GM18517 (cell line): ENCODE measurements around the gene ABHD2.
A peak's percentile ranks its signal among the peaks of the same experiment; 100 is the strongest.
"Not testable (repeated sequence)": the region's sequence is repeated elsewhere in the genome, so short reads cannot be mapped to it uniquely, and the experiment has no call there.

Experiments used
- ATAC-seq: cut with Tn5 transposase; IDR thresholded peaks from one replicate; pipeline ENCODE4 v1.9.1; 2021; ENCODE audit warnings: mild to moderate bottlenecking, moderate library complexity; ENCODE audit not compliant: unreplicated experiment

Gene ABHD2

GRCh38 chr15:89074402-89075012, 13.7 kb upstream of the ABHD2 start:
- no peak for ATAC-seq

GRCh38 chr15:89075101-89075640, 13.1 kb upstream of the ABHD2 start:
- no peak for ATAC-seq

- no peak for ATAC-seq
Measured at GRCh38 chr15:89075846-89076245, 12.4 kb upstream of the ABHD2 start.

- ATAC-seq, result no peak
Measured at GRCh38 chr15:89077750-89078149, 10.5 kb upstream of the ABHD2 start.

GRCh38 chr15:89078851-89079810, 9.1 kb upstream of the ABHD2 start:
- ATAC-seq, result no peak

GRCh38 chr15:89081878-89082277, 6.4 kb upstream of the ABHD2 start:
- no peak for ATAC-seq

- ATAC-seq, result no peak
Measured at GRCh38 chr15:89083246-89083645, 5.0 kb upstream of the ABHD2 start.

- ATAC-seq, result no peak
Measured at GRCh38 chr15:89085289-89085926, 2.8 kb upstream of the ABHD2 start.

GRCh38 chr15:89085933-89086332, 2.3 kb upstream of the ABHD2 start:
- ATAC-seq, result not testable (repeated sequence)

- not testable (repeated sequence) for ATAC-seq
Measured at GRCh38 chr15:89086390-89086789, 1.9 kb upstream of the ABHD2 start.

GRCh38 chr15:89087161-89087829, 961 bp upstream of the ABHD2 start:
- no peak for ATAC-seq

- ATAC-seq, result peak; percentile 1
Measured at GRCh38 chr15:89088605-89089315, 504 bp downstream of the ABHD2 start.

- ATAC-seq, result no peak
Measured at GRCh38 chr15:89089316-89090230, 1.3 kb downstream of the ABHD2 start.

- peak; percentile 35 for ATAC-seq
Measured at GRCh38 chr15:89090791-89091626, 2.8 kb downstream of the ABHD2 start.

- no peak for ATAC-seq
Measured at GRCh38 chr15:89091627-89092220, 3.5 kb downstream of the ABHD2 start.

GRCh38 chr15:89093509-89093908, 5.3 kb downstream of the ABHD2 start:
- no peak for ATAC-seq

- no peak for ATAC-seq
Measured at GRCh38 chr15:89095073-89095472, 6.8 kb downstream of the ABHD2 start.

- ATAC-seq, result no peak
Measured at GRCh38 chr15:89095556-89095955, 7.3 kb downstream of the ABHD2 start.
